Dermis blood vessel endothelial cell (primary cell): ENCODE results near the gene ATP2B1. TPM values are rescaled to one million over a fixed set of nuclear protein-coding genes. Genes with fewer than 3 reads are reported as not detected.

ENCODE experiments used
- DNase-seq: peaks from one replicate; pipeline ENCODE4 v3.0.0; 2010
- total RNA-seq: library from RNA; depleted of rRNA; stranded (reverse); fragments of >200 nt; gene quantifications from 2 replicates; pipeline ENCODE4 v1.2.3, GENCODE V29; 2014

The ATP2B1 gene
- total RNA-seq, 1 donor from 2014 or later = 51.6 TPM

- DNase-seq = no peak
These were observed 57.4 kb downstream of the ATP2B1 start for GRCh38 chr12:89651192-89651591.

GRCh38 chr12:89650239-89650638 lies 58.4 kb downstream of the ATP2B1 start:
- DNase-seq = peak; percentile 7

GRCh38 chr12:89649820-89650219 lies 58.8 kb downstream of the ATP2B1 start:
- DNase-seq = no peak

- no peak for DNase-seq
These were observed 59.5 kb downstream of the ATP2B1 start for GRCh38 chr12:89649139-89649538.

- no peak for DNase-seq
These were observed 60.3 kb downstream of the ATP2B1 start for GRCh38 chr12:89648211-89648930.

GRCh38 chr12:89645434-89645833 lies 63.2 kb downstream of the ATP2B1 start:
- no peak for DNase-seq

- DNase-seq = no peak
These were observed 65.7 kb downstream of the ATP2B1 start for GRCh38 chr12:89642959-89643358.

- no peak for DNase-seq
These were observed 71.9 kb downstream of the ATP2B1 start for GRCh38 chr12:89636776-89637160.

- no peak for DNase-seq
These were observed 72.4 kb downstream of the ATP2B1 start for GRCh38 chr12:89636052-89636775.

GRCh38 chr12:89634508-89634907 lies 74.1 kb downstream of the ATP2B1 start:
- DNase-seq = no peak

GRCh38 chr12:89632778-89633177 lies 75.9 kb downstream of the ATP2B1 start:
- no peak for DNase-seq

GRCh38 chr12:89622115-89622514 lies 86.5 kb downstream of the ATP2B1 start:
- no peak for DNase-seq

- DNase-seq = no peak
These were observed 87.1 kb downstream of the ATP2B1 start for GRCh38 chr12:89621521-89621920.

- DNase-seq = no peak
These were observed 88.9 kb downstream of the ATP2B1 start for GRCh38 chr12:89619764-89620163.

GRCh38 chr12:89618113-89618862 lies 90.3 kb downstream of the ATP2B1 start:
- no peak for DNase-seq

GRCh38 chr12:89610366-89610765 lies 98.3 kb downstream of the ATP2B1 start:
- DNase-seq = no peak

GRCh38 chr12:89603678-89604077 lies 105.0 kb downstream of the ATP2B1 start:
- no peak for DNase-seq

- DNase-seq = no peak
These were observed 110.9 kb downstream of the ATP2B1 start for GRCh38 chr12:89597770-89598169.

GRCh38 chr12:89597210-89597609 lies 111.4 kb downstream of the ATP2B1 start:
- DNase-seq = no peak

- DNase-seq = no peak
These were observed 114.8 kb downstream of the ATP2B1 start for GRCh38 chr12:89593873-89594272.

- DNase-seq = no peak
These were observed 115.4 kb downstream of the ATP2B1 start for GRCh38 chr12:89593233-89593632.

GRCh38 chr12:89589753-89590152 lies 118.9 kb downstream of the ATP2B1 start:
- no peak for DNase-seq

- DNase-seq = no peak
These were observed 130.1 kb downstream of the ATP2B1 start for GRCh38 chr12:89578499-89578898.
